22Rv1 (cell line): ENCODE results near the gene SLC13A2.

ENCODE experiments used
- H3K27ac ChIP-seq: fragments of 450-650 bp; 2 replicates; pipeline ENCODE4 v1.5.1; 2017
- CTCF ChIP-seq: fragments of 450-650 bp; IDR thresholded peaks from 2 replicates; pipeline ENCODE4 v1.5.1; 2017; ENCODE audit warnings: mild to moderate bottlenecking
- ZFX ChIP-seq: fragments of 450-650 bp; IDR thresholded peaks from 2 replicates; pipeline ENCODE4 v1.6.1; 2017; ENCODE audit warnings: antibody characterized with exemption, borderline replicate concordance

The SLC13A2 gene

GRCh38 chr17:28497931-28498330 lies 24.5 kb downstream of the SLC13A2 start:
- TF ChIP-seq ZFX (no peak), CTCF (no peak)
- H3K27ac ChIP-seq, result peak overlapping the region; percentile 65

GRCh38 chr17:28498652-28499363 lies 25.4 kb downstream of the SLC13A2 start:
- TF ChIP-seq ZFX (no peak), CTCF (no peak)
- H3K27ac ChIP-seq, result peak overlapping the region; percentile 65

GRCh38 chr17:28499364-28499664 lies 25.9 kb downstream of the SLC13A2 start:
- no peak for TF ChIP-seq ZFX
- no peak for TF ChIP-seq CTCF
- H3K27ac ChIP-seq, result no peak overlapping the region

- H3K27ac ChIP-seq, result no peak overlapping the region
- no peak for TF ChIP-seq ZFX
- TF ChIP-seq CTCF, result no peak
Measured at GRCh38 chr17:28499684-28500357, 26.4 kb downstream of the SLC13A2 start.

- H3K27ac ChIP-seq, result no peak overlapping the region
- no peak for TF ChIP-seq ZFX
- TF ChIP-seq CTCF, result no peak
Measured at GRCh38 chr17:28500712-28501379, 27.4 kb downstream of the SLC13A2 start.

- TF ChIP-seq ZFX (no peak), CTCF (no peak)
- H3K27ac ChIP-seq, result no peak overlapping the region
Measured at GRCh38 chr17:28501421-28502284, 28.2 kb downstream of the SLC13A2 start.
